OCI-LY1 (cell line): ENCODE results near the gene MRPL10.
"Not testable (repeated sequence)": the region's sequence is repeated elsewhere in the genome, so short reads cannot be mapped to it uniquely, and the experiment has no call there.

Source experiments
- H2AFZ ChIP-seq: fragments of 200-600 bp; sonication (generic), shearing (Covaris generic); 2 replicates; pipeline ENCODE4 v1.6.0; 2014; ENCODE audit warnings: antibody characterized with exemption, mild to moderate bottlenecking, low read length
- H3F3A ChIP-seq: fragments of 200-600 bp; sonication (generic), shearing (Covaris generic); 2 replicates; pipeline ENCODE4 v1.6.0; 2014; ENCODE audit warnings: mild to moderate bottlenecking, antibody characterized with exemption, low read length, moderate library complexity; ENCODE audit not compliant: insufficient read depth
- H3K27ac ChIP-seq: fragments of 200-600 bp; sonication (generic); 2 replicates; pipeline ENCODE4 v1.5.1; 2014; ENCODE audit warnings: low read length, mixed run types, mild to moderate bottlenecking, low read depth; ENCODE audit not compliant: poor library complexity, severe bottlenecking
- H3K27me3 ChIP-seq: fragments of 200-600 bp; sonication (generic); 2 replicates; pipeline ENCODE4 v1.6.0; 2014; ENCODE audit warnings: antibody characterized with exemption, mild to moderate bottlenecking, low read length, moderate library complexity; ENCODE audit not compliant: insufficient read depth
- H3K36me3 ChIP-seq: fragments of 200-600 bp; sonication (generic); 2 replicates; pipeline ENCODE4 v1.6.1; 2014; ENCODE audit warnings: mild to moderate bottlenecking, antibody characterized with exemption, low read length, moderate library complexity, mixed read lengths; ENCODE audit not compliant: insufficient read depth
- H3K4me1 ChIP-seq: fragments of 200-600 bp; sonication (generic); 2 replicates; pipeline ENCODE4 v1.5.1; 2014; ENCODE audit warnings: mild to moderate bottlenecking, low read length, moderate library complexity; ENCODE audit not compliant: insufficient read depth, severe bottlenecking
- H3K4me2 ChIP-seq: fragments of 200-600 bp; sonication (generic), shearing (Covaris generic); 2 replicates; pipeline ENCODE4 v1.6.1; 2014; ENCODE audit warnings: low read length
- H3K4me3 ChIP-seq: fragments of 200-600 bp; sonication (generic); 2 replicates; pipeline ENCODE4 v1.5.1; 2014; ENCODE audit warnings: low read length, low read depth, mild to moderate bottlenecking, mixed read lengths; ENCODE audit not compliant: poor library complexity, severe bottlenecking
- H3K79me2 ChIP-seq: fragments of 200-600 bp; shearing (Covaris generic); 2 replicates; pipeline ENCODE4 v1.6.1; 2016; ENCODE audit warnings: mixed run types, low read length, mixed read lengths; ENCODE audit not compliant: insufficient read depth
- H3K9ac ChIP-seq: fragments of 200-600 bp; sonication (generic), shearing (Covaris generic); 2 replicates; pipeline ENCODE4 v1.6.1; 2014; ENCODE audit warnings: mild to moderate bottlenecking, low read length, mixed read lengths
- H3K9me2 ChIP-seq: fragments of 200-600 bp; sonication (generic), shearing (Covaris generic); 2 replicates; pipeline ENCODE4 v1.6.1; 2014; ENCODE audit warnings: low read depth, mild to moderate bottlenecking, low read length, mixed read lengths
- H3K9me3 ChIP-seq: fragments of 200-600 bp; shearing (Covaris generic); 2 replicates; pipeline ENCODE4 v1.6.1; 2014; ENCODE audit warnings: low read length, mixed read lengths
- H4K20me1 ChIP-seq: fragments of 200-600 bp; sonication (generic), shearing (Covaris generic); 2 replicates; pipeline ENCODE4 v1.6.0; 2016; ENCODE audit warnings: mild to moderate bottlenecking, low read length; ENCODE audit not compliant: insufficient read depth
- CTCF ChIP-seq: fragments of 200-600 bp; sonication (generic), shearing (Covaris generic); IDR thresholded peaks from 2 replicates; pipeline ENCODE4 v1.5.1; 2017; ENCODE audit warnings: mild to moderate bottlenecking, antibody characterized with exemption, low read length, moderate library complexity, mixed read lengths
- EZH2 ChIP-seq: fragments of 200-600 bp; sonication (generic), shearing (Covaris generic); IDR thresholded peaks from 2 replicates; pipeline ENCODE4 v1.8.0; 2017; ENCODE audit warnings: borderline replicate concordance, mixed run types, mild to moderate bottlenecking, antibody characterized with exemption, low read length, moderate library complexity, mixed read lengths

Gene MRPL10

GRCh38 chr17:47774331-47774730 lies 57.0 kb downstream of the MRPL10 start:
- no peaks in the 10 kb centered on the region for H3K4me1 ChIP-seq
- no peaks in the 10 kb centered on the region for H3K36me3 ChIP-seq
- H2AFZ ChIP-seq: no peak overlapping the region
- H3K9me2 ChIP-seq: no peaks in the 10 kb centered on the region
- H3K79me2 ChIP-seq: no peaks in the 10 kb centered on the region
- H3K4me3 ChIP-seq: no peak overlapping the region
- H3K4me2 ChIP-seq: no peak overlapping the region
- 0 out of 2 replicates have a peak, but pooled peaks cover 5% of the 10 kb centered on the region for H3K9me3 ChIP-seq
- TF ChIP-seq CTCF (no peak), EZH2 (no peak)
- peaks cover 8% of the 10 kb centered on the region; the same call in 1 of the 2 replicates for H3K27me3 ChIP-seq
- H3K27ac ChIP-seq: no peak overlapping the region
- H4K20me1 ChIP-seq: no peaks in the 10 kb centered on the region
- no peaks in the 10 kb centered on the region for H3F3A ChIP-seq
- no peak overlapping the region for H3K9ac ChIP-seq

- not testable (repeated sequence) for H3F3A ChIP-seq, H4K20me1 ChIP-seq, H3K9me2 ChIP-seq, H3K4me2 ChIP-seq, H3K79me2 ChIP-seq, H3K27ac ChIP-seq, H3K36me3 ChIP-seq, H3K4me1 ChIP-seq, H3K9ac ChIP-seq, H3K4me3 ChIP-seq, H2AFZ ChIP-seq
- peaks cover 12% of the 10 kb centered on the region; the same call in 1 of the 2 replicates for H3K27me3 ChIP-seq
- H3K9me3 ChIP-seq: peaks cover 11% of the 10 kb centered on the region
Observed at GRCh38 chr17:47773649-47774048, 57.7 kb downstream of the MRPL10 start.
